ENCODE data around the gene PLOD2. TPM values are rescaled to one million over a fixed set of nuclear protein-coding genes. Genes with fewer than 3 reads are reported as not detected.

Gene PLOD2
- total and polyA plus RNA-seq, 2 of the 4 experiments (the other 2 are of a cell fraction), result 84.0 to 117 TPM

GRCh38 chr3:146203776-146204175, 42.8 kb upstream of the PLOD2 start:
- Histone ChIP-seq H3K14ac (replicated peaks; ENCODE audit: low read depth, low read length) (no peak overlapping the region), H4K91ac (ENCODE audit: insufficient read depth, low read depth, low read length) (no peak overlapping the region), H3K4ac (ENCODE audit: low read depth, low read length) (no peak overlapping the region), H3K79me1 (ENCODE audit: low read depth in 1 of 2, low read length in 2 of 2) (no peaks in the 10 kb centered on the region), H2AFZ (replicated peaks; ENCODE audit: low read length, poor library complexity) (no peak overlapping the region), H3K27ac (ENCODE audit: insufficient read depth, low read length) (no peak overlapping the region), H4K20me1 (ENCODE audit: insufficient read depth, low read length) (no peaks in the 10 kb centered on the region), H3K9me3 (ENCODE audit: control insufficient read depth, insufficient read depth, low read length) (no peaks in the 10 kb centered on the region), H2AK9ac (replicated peaks; ENCODE audit: low read depth, low read length, poor library complexity) (no peak overlapping the region), H2AK5ac (ENCODE audit: low read depth, low read length) (no peak overlapping the region), H2BK120ac (ENCODE audit: low read depth, low read length) (no peak overlapping the region), H3K18ac (ENCODE audit: low read depth, low read length) (no peak overlapping the region), H2BK5ac (ENCODE audit: low read depth, low read length, poor library complexity, severe bottlenecking) (no peak overlapping the region), H2BK20ac (ENCODE audit: low read depth, low read length) (no peak overlapping the region), H4K5ac (ENCODE audit: low read depth, low read length) (no peak overlapping the region), H3K9me1 (ENCODE audit: insufficient read depth, low read length) (no peaks in the 10 kb centered on the region), H4K8ac (ENCODE audit: low read depth in 2 of 2, low read length in 2 of 2) (no peak overlapping the region), H3K4me1 (ENCODE audit: control insufficient read depth, insufficient read depth, low read length) (no peaks in the 10 kb centered on the region), H3K23ac (ENCODE audit: low read depth, low read length) (no peak overlapping the region), H3K27me3 (ENCODE audit: control insufficient read depth, insufficient read depth, low read length) (no peaks in the 10 kb centered on the region), H3K36me3 (ENCODE audit: control insufficient read depth, insufficient read depth, low read length) (peaks cover 3% of the 10 kb centered on the region; the same call in 1 of the 2 replicates), H2BK15ac (ENCODE audit: low read depth, low read length) (no peak overlapping the region), H3K9ac (ENCODE audit: low read depth, low read length) (no peak overlapping the region), H3K4me3 (ENCODE audit: insufficient read depth, low read depth, low read length) (no peak overlapping the region), H3K56ac (ENCODE audit: extremely low read depth, insufficient read depth, low read length) (no peak overlapping the region), H3K4me2 (ENCODE audit: low read depth, low read length) (no peak overlapping the region)
- no TSS peak for BruUV-seq (replicated peaks)
- in situ Hi-C loops (cut with MboI; ENCODE audit: low sequenced_read_pairs), result no loop called here
- no peak for TF ChIP-seq RCOR1 (IDR thresholded peaks at IDR 0.05; ENCODE audit: insufficient replicate concordance, low read length)
- TF ChIP-seq MXI1 (IDR thresholded peaks at IDR 0.05; ENCODE audit: borderline replicate concordance, low read depth, low read length), result no peak
- no peak for TF ChIP-seq FOS (IDR thresholded peaks at IDR 0.05; ENCODE audit: low read depth, low read length)
- TF ChIP-seq MAFK (IDR thresholded peaks at IDR 0.05; ENCODE audit: low read depth, low read length), result no peak
- TF ChIP-seq, protein P1, sequence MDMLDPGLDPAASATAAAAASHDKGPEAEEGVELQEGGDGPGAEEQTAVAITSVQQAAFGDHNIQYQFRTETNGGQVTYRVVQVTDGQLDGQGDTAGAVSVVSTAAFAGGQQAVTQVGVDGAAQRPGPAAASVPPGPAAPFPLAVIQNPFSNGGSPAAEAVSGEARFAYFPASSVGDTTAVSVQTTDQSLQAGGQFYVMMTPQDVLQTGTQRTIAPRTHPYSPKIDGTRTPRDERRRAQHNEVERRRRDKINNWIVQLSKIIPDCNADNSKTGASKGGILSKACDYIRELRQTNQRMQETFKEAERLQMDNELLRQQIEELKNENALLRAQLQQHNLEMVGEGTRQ (IDR thresholded peaks at IDR 0.05; ENCODE audit: low read depth, low read length), result no peak
- CTCF ChIA-PET, result interaction anchor here (0.7 kb wide), 1 partner anchor 14 kb away, joined by 3 read pairs; no protein-coding TSS in a partner anchor
- intact Hi-C loops (cut with micrococcal nuclease), result no loop called here
- dilution Hi-C loops (cut with HindIII; ENCODE audit: low sequenced_read_pairs, unreplicated experiment), result no loop called here
- ATAC-seq (ENCODE audit: low read depth) (no peak), DNase-seq (no peak)
- POLR2A ChIA-PET (ENCODE audit: unreplicated experiment), result no interaction called here

Data from IMR-90 (cell line).